IPS-18c (cell line): ENCODE results near the gene KRIT1.

Experiments used
- H3K4me3 ChIP-seq: 2 replicates; pipeline ENCODE4 v1.7.0; 2013; ENCODE audit warnings: low read depth, mild to moderate bottlenecking, low read length, moderate library complexity; ENCODE audit not compliant: insufficient read depth
- H3K9me3 ChIP-seq: one replicate; pipeline ENCODE4 v1.6.1; 2013; ENCODE audit warnings: mild to moderate bottlenecking, low read length, moderate library complexity; ENCODE audit not compliant: control insufficient read depth, insufficient read depth

The KRIT1 gene

DNA sequence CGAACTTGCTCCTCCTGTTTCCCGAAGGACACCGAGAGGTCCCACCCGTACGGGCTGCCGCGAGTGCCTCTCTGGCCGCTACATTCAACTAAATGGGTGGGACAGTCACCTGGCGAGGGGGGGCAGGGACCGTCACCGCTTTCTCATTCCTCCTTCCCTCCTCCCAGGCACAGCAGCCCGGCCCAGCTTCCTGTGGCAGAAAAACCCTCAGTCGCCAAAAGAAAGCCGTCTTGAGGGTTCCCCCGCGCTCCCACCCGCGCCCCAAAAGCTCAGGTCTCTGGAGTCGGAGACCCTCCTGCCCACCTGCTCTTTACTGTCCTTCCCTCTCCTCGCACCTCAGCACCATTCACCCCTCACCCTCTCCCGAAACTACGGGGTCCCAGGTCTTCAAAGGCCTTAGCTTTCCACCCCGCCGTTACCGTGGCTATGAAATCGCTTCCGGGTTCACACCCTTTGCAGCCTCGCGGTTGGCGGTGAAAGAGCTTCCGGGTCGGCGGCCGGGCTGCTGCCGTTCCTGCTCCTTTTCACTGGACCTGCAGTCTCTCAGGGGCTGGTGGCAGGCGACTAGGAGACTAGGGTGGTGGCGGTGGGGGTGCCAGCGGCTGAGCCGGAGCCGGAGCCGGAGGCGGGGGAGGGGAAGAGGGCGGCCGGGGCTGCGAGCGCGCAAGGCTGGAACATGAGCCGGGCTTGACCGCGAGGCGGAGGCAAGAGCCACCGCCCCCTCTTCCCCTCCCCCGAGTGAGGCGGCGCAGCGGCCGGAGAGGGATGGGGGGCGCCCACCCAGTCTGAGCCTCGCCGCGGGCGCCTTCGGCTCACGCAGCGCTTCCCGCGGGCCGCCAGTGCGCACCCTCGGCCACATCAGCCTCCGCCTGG lies at the start of gene KRIT1, which contains the start of gene ANKIB1:
KRIT1 (minus strand) TSS at position 428 of the 873 bp plus-strand sequence. CDS start 3,779 bp downstream, outside the sequence.
ANKIB1 (plus strand) TSS at position 488 of the 873 bp plus-strand sequence. CDS start 49,005 bp downstream, outside the sequence.
- peaks cover 3% of the 10 kb centered on the region for H3K9me3 ChIP-seq
- peak within 1 kb of the TSS; percentile 82 for H3K4me3 ChIP-seq

DNA sequence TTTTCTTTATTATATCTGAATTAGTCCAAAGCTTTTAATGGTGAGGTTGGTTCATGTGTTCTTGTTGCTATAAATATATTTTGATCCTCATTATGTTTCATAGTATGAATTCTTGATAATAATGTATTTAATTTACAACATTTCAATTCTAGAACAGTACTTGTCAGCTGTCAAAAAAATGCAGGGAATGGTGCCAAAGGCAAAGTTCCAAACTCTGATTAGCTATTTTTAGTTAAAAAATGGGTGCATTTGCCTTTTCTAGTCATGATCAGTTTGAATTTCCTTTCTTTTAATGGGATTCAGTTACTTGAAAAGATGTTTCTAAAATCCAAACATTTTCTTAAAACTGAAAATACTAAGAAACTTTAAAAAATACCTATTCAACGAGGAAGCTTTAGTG lies 49.7 kb upstream of the KRIT1 start:
- H3K9me3 ChIP-seq, result no peaks in the 10 kb centered on the region
- no peak overlapping the region for H3K4me3 ChIP-seq

DNA sequence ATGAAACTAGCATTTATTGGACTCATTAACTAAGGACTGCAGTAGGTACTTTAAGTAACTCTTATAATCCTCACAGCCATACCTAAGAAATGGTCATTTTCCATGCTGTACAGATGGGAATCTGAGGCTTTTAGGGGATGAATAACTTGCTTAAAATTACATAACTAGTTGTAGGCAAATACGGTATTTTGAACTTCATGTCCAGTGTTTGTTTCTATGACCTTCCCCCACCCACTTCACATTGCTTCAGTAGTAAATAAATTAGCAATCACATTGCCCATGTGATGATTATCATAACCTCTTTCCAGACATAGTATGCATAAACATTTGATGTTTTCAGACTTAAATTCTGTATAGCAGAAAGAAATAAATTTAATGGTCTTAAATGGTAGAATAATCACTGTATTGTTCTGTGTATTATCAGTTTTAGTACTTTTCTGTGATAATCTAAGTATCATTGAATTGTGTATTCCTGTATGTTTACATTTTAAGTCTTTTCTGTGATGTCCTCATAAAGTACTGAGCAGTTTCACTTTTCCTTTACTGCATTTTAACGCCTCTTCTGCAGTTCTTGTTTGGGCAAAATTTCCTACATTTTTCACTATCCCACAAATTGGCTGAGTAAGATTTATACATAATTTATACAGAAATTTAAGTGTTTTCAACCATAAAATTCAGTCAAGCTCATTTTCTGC lies 48.3 kb upstream of the KRIT1 start:
- no peak overlapping the region for H3K4me3 ChIP-seq

DNA sequence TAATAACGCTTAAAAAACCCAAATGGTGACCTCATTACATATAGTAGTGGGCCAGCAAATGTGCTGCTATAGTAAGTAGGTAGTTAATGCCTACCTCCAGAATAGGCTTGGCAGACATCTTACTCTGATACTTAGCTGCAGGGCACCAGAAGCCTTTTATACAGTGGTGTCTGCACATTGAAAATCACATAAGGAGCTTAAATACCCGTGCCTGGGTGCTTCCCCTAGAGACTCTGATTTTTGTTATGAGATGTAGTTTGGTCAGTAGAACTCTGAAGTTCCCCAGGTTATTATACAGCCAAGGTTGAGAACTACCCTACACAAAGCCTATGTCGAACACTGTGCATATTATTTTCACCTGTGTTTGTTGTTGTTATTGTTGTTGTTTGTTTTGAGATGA lies 47.3 kb upstream of the KRIT1 start:
- H3K9me3 ChIP-seq, result no peaks in the 10 kb centered on the region
- no peak overlapping the region for H3K4me3 ChIP-seq

More for the DNA sequence above, 48.3 kb upstream of the KRIT1 start:
- no peaks in the 10 kb centered on the region for H3K9me3 ChIP-seq

DNA sequence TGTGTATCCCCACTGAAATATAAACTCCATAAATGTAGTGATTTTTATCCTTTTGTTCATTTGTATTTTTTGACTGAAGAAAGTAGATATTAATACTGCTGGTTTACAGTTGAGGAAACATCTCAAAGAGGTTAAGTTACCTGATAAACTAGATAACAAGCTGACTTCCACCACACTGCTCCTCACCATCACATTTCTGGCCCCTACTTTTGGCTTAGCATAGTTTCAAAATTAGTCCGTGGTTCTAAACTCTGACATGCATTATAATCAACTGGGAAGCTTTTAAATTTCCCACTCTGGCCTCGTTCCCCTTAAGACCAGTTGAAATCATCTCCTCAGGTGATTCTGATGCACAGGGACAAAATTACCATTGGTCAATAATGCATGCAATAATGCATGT lies 43.6 kb upstream of the KRIT1 start:
- Histone ChIP-seq H3K9me3 (no peaks in the 10 kb centered on the region), H3K4me3 (no peak overlapping the region)

DNA sequence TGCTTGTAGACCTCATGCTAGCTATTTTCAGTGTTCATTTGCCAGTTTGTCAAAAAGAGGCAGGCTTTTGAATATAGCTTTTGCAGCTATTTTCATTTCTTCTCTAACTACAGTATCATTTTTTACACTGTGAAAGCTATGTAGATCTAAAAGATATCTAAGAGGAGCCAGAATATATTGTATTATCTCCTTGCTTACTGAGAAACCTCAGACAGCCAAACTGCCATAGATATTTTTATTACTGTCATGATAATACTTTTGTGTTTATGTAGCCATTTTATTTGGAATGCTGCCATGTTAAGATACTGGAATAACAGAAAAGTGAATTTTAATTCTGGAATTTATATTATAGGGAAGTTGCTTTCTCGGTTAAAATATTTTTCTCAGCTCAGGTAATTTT lies 37.2 kb upstream of the KRIT1 start:
- Histone ChIP-seq H3K9me3 (no peaks in the 10 kb centered on the region), H3K4me3 (no peak overlapping the region)

DNA sequence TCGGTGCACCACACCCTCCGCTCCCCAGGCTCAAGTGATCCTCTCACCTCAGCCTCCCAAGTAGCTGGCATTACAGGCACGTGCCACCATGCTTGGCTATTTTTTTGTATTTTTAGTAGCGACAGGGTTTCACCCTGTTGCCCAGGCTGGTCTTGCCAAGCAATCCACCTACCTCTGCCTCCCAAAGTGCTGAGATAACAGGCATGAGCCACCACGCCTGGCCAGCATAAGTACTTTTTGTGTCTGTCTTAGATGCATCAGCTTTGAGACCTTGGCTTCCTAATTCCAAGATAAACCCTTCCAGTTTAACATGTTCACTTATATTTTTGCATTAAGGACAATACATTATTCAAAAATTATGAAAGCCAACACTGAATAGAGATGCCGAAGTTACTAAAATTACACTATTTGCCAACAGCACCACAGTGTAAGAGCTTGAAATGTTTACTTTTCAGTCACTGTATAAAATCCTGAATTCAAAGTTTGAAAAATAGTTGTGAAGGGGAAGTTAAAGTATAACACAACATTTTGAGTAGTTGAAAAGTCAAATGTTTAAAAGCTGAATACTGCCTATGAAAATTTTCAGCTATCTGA lies 36.6 kb upstream of the KRIT1 start:
- Histone ChIP-seq H3K4me3 (no peak overlapping the region), H3K9me3 (no peaks in the 10 kb centered on the region)

DNA sequence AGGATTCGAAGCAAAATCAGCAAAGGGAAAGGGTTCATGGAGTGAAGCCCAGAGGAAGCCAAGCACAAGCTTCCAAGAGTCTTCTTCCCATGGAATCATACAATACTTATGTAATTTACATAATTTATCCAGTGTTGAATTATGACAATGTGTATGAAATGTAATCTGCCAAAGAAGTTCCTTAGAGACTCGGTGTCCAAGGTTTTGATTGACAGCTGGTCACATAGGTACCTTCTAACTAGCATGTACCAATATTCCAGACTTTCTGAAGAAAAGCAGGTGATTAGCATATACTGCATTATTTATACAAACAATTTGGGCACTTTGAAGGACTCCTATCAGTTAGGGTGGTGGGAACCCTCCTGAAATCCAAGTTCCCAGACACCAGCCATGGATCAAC lies 35.3 kb upstream of the KRIT1 start:
- no peak overlapping the region for H3K4me3 ChIP-seq

DNA sequence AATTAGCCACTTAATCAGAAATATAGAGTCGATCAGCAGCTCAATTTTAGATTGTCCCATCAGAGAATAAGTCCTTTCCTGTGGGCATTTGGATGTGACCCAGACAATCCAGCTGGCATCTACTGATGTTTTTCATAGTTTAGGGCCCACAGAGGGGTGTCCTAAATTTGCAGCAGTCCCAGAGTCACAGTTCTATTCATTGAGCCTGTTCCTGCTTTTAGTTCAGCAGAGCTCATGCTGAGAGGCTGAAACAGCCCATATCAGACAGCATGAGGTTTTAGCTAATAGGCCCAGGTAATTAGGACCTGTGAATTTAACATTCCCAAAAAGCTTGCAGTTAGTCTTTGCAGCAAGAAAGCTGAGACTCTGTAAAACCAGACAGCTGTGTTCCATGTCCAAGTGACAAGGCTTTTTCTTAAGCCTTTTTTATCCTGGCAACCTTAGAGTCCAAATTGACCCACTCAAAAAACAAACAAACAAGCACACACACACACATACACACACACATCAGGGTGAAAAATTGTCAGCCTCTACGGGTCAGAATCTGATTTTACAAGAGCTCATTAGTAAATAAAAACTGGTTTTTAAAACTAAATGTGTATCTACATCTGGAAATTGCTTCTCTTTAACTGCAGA lies 33.8 kb upstream of the KRIT1 start:
- no peaks in the 10 kb centered on the region for H3K9me3 ChIP-seq
- H3K4me3 ChIP-seq, result peak overlapping the region; percentile 15; the same call in 1 of the 2 replicates

More for the DNA sequence above, 35.3 kb upstream of the KRIT1 start:
- no peaks in the 10 kb centered on the region for H3K9me3 ChIP-seq

DNA sequence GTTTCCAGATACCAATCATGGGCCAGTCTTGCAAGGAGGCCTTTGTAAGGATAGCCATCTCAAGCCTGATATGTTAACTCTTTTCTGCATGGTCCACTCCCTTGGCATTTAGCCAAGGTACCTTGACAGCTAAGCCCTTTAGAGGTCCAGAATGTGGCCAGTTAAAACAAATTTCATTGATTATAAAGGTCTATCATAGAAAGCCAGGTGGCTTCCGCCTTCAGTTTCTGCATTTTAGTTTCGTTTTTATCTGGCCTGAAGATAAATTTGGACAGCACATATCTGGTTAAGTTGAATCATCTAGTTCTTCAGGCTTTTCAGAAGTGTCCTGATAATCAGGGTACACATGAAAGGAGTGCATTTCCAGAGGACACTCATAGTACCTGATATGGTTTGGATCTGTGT lies 30.7 kb upstream of the KRIT1 start:
- no peak overlapping the region for H3K4me3 ChIP-seq
- no peaks in the 10 kb centered on the region for H3K9me3 ChIP-seq

DNA sequence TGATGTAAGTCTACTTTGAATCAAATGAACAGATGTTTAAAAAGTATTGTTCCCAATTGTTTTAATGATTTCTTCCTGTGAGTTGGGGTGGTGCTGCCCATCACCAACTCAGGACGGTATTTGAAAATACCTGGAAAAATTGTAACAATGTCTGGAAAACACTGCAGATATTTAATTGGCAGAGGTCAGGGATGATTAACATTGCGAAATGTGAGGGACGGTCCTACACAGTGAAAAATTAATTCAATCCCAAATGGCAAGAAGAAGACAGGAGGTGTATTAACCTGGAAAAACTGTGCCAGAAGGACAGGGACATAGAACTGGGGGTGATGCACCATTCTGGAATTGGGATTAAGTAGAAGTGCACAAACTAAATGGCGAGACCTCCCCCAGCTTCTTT lies 29.6 kb upstream of the KRIT1 start:
- no peak overlapping the region for H3K4me3 ChIP-seq
- no peaks in the 10 kb centered on the region for H3K9me3 ChIP-seq

DNA sequence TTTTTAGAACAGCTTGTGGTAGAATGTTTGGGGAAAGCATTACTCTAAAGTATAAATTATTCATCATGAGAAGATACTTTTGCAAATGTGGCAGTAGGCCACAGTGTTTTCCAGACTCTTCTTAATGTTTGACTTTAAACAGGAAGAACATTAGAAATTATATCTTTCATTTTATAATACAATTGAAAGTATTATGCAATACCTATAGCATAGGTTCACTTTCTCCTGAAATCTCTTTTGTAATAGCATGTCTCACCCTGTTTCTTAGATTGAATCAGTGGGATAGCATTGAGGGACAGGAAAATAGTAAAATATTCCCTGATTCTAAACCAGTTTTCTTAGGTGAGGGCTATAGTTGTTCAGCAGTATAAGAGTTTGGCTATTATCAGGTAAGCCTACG lies 23.2 kb upstream of the KRIT1 start:
- no peaks in the 10 kb centered on the region for H3K9me3 ChIP-seq

DNA sequence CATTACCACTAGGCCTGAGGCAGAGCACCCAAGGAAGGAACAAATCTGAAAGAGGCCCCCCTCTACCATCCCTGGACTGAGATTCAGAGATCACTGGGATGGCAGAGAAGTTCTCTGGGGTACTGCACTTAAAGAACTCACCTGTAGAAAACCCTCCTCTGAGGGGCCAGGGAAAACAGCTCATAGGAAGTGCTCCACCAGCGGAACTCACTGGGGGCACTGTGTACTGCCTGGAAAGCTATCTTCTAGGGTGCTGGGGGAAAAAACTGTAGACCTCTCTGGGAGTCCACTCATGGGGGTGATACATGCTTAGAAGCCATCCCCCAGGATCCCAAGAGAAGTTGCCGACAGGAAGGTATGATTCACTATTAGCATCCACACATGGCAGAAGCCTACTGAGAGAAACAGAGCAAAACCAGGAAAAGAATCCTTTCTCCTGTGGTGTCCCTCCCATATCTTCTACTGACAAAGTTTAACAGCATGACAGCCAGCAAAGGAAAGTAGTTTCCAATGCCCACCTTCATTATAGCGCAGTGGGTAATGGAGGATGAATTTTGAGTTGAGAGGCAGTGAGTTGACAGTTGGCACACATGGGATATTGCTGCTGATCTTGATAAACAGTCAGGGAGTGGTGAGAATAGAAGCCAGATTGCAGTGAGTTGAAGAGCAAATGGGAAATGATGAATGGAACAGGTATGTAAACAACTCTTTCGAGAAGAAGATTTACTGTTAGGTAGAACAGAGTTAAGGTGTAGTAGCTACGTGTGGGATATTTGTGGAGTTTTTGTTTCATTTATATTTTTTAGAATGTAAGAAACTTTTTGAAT lies 20.9 kb upstream of the KRIT1 start:
- Histone ChIP-seq H3K4me3 (no peak overlapping the region), H3K9me3 (no peaks in the 10 kb centered on the region)

More for the DNA sequence above, 23.2 kb upstream of the KRIT1 start:
- no peak overlapping the region for H3K4me3 ChIP-seq

DNA sequence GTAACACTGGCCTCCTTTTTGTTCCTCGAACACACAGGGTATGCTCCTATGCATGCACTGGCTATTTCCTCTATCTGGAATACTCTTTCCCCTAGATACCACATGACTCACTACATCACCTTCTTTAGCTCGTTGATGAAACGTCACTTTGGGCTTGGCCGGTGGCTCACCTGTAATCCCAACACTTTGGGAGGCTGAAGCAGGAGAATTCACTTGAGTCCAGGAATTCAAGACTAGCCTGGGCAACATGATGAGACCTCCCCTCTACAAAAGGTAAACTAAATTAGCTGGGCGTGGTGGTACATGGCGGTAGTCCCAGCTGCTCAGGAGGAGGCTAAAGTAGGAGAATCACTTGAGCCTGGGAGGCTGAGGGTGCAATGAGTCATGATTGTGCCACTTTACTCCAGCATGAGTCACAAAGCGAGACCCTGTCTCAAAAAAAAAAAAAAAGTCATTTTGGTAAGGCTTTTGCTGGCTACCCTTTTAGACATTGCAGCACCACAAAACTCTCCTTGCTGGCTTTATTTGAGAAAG lies 14.6 kb upstream of the KRIT1 start:
- H3K9me3 ChIP-seq, result no peaks in the 10 kb centered on the region
- no peak overlapping the region for H3K4me3 ChIP-seq

DNA sequence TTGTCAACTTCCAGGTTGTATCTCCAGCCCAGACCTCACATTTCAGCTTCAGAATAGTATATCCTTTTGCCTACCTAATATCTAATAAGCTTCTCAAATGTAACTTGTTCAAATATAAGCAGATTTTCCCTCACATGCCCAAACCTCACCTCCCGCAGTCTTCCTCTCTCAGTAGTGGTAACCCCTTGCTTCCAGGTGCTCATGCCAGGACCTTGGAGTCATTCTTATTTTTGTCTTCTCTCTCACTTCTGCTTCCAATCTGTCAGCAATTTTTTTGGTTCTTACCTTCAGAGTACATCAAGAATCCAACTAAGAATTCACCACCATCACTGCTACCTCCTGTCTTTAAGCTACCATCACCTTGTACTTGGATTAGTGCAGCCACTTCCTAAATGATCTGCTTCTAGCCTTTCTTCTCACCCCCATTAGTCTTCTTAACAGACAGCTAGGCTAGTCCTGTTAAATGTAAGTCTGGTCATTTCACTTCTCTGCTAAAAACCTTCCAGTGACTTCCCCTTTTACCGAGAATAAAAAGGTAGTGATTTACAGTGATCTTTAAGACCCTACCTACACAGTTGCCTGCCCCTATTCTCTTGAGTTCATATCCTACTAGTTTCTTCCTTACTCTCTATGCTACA lies 14.0 kb upstream of the KRIT1 start:
- H3K9me3 ChIP-seq, result no peaks in the 10 kb centered on the region
- H3K4me3 ChIP-seq, result no peak overlapping the region

DNA sequence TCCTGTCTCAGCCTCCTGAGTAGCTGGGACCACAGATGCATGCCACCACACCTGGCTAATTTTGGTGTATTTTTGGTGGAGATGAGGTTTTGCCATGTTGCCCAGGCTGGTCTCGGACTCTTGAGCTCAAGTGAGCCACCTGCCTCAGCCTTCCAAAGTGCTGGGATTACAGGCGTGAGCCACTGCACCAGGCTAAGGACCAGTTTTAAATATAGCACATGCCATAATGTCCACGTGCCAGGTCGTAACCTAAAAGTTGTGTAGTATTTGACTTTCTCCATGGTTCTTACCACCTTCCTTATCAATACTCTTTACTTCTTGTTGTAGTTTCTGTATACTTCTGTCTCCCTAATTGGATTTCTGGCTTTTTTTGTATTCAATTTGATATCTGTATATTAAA lies 13.3 kb upstream of the KRIT1 start:
- H3K9me3 ChIP-seq, result no peaks in the 10 kb centered on the region

More for the DNA sequence above, 13.3 kb upstream of the KRIT1 start:
- H3K4me3 ChIP-seq, result no peak overlapping the region
